CD4-positive, alpha-beta T cell treated with Interleukin-15 for 4 hours (primary cell): Measurements from ENCODE around the gene SCYL1.

Source experiments
- DNase-seq: peaks from one replicate; pipeline ENCODE4 v3.0.0-alpha.2; 2020; ENCODE audit warnings: low spot score

SCYL1 gene

GRCh38 chr11:65493367-65494176 lies 31.3 kb upstream of the SCYL1 start:
- no peak for DNase-seq

GRCh38 chr11:65496304-65497140 lies 28.4 kb upstream of the SCYL1 start:
- DNase-seq: no peak

- DNase-seq: peak; percentile 98
These were observed 27.5 kb upstream of the SCYL1 start for GRCh38 chr11:65497141-65498041.

- DNase-seq: peak; percentile 68
These were observed 26.7 kb upstream of the SCYL1 start for GRCh38 chr11:65498042-65498726.

GRCh38 chr11:65498727-65498976 lies 26.2 kb upstream of the SCYL1 start:
- no peak for DNase-seq

GRCh38 chr11:65498977-65499712 lies 25.7 kb upstream of the SCYL1 start, which contains the start of gene MALAT1:
Gene MALAT1 (plus strand): TSS chr11:65499045.
- DNase-seq: peak; percentile 97

- DNase-seq: no peak
These were observed 25.0 kb upstream of the SCYL1 start for GRCh38 chr11:65499713-65500386.

GRCh38 chr11:65500387-65501185 lies 24.3 kb upstream of the SCYL1 start:
- DNase-seq: no peak

GRCh38 chr11:65501186-65501471 lies 23.8 kb upstream of the SCYL1 start:
- no peak for DNase-seq

- no peak for DNase-seq
These were observed 23.2 kb upstream of the SCYL1 start for GRCh38 chr11:65501472-65502273.

- DNase-seq: no peak
These were observed 22.7 kb upstream of the SCYL1 start for GRCh38 chr11:65502274-65502554.

- DNase-seq: no peak
These were observed 22.1 kb upstream of the SCYL1 start for GRCh38 chr11:65502555-65503367.

- no peak for DNase-seq
These were observed 21.4 kb upstream of the SCYL1 start for GRCh38 chr11:65503368-65503948.

- DNase-seq: no peak
These were observed 20.8 kb upstream of the SCYL1 start for GRCh38 chr11:65503949-65504673.

- DNase-seq: no peak
These were observed 20.0 kb upstream of the SCYL1 start for GRCh38 chr11:65504674-65505465.

- no peak for DNase-seq
These were observed 19.2 kb upstream of the SCYL1 start for GRCh38 chr11:65505466-65506289.
